Smooth muscle cell (in vitro differentiated cells): ENCODE data around the gene CBX3. TPM values are rescaled to one million over a fixed set of nuclear protein-coding genes. Genes with fewer than 3 reads are reported as not detected.

Experiments used
- DNase-seq: peaks from one replicate; lab custom pipeline; 2025; ENCODE audit not compliant: unreplicated experiment; lab: John Stamatoyannopoulos, UW
- H2AFZ ChIP-seq: fragments of 200-600 bp; sonication (generic); 2 replicates; pipeline ENCODE4 v1.6.0; 2016; ENCODE audit warnings: antibody characterized with exemption, low read depth, mild to moderate bottlenecking
- H3F3A ChIP-seq: fragments of 200-600 bp; sonication (generic); 2 replicates; pipeline ENCODE4 v1.6.0; 2017; ENCODE audit warnings: antibody characterized with exemption, low read depth
- H3K27ac ChIP-seq: fragments of 200-600 bp; sonication (generic); 2 replicates; pipeline ENCODE4 v1.5.1; 2016; ENCODE audit warnings: low read depth, mild to moderate bottlenecking
- H3K27me3 ChIP-seq: fragments of 200-600 bp; sonication (generic); 2 replicates; pipeline ENCODE4 v1.6.1; 2016; ENCODE audit warnings: low read depth, mild to moderate bottlenecking
- H3K36me3 ChIP-seq: fragments of 200-600 bp; sonication (generic); 2 replicates; pipeline ENCODE4 v1.5.1; 2016; ENCODE audit warnings: low read depth
- H3K4me1 ChIP-seq: fragments of 200-600 bp; sonication (generic); 2 replicates; pipeline ENCODE4 v1.5.1; 2016; ENCODE audit warnings: low read depth
- H3K4me2 ChIP-seq: fragments of 200-600 bp; sonication (generic); 2 replicates; pipeline ENCODE4 v1.6.0; 2016; ENCODE audit warnings: mild to moderate bottlenecking
- H3K4me3 ChIP-seq: fragments of 200-600 bp; sonication (generic); 2 replicates; pipeline ENCODE4 v1.5.1; 2016; ENCODE audit warnings: mild to moderate bottlenecking
- H3K79me2 ChIP-seq: fragments of 200-600 bp; sonication (generic); 2 replicates; pipeline ENCODE4 v1.6.0; 2016; ENCODE audit warnings: low read depth, mild to moderate bottlenecking
- H3K9ac ChIP-seq: fragments of 200-600 bp; sonication (generic); 2 replicates; pipeline ENCODE4 v1.6.0; 2016; ENCODE audit warnings: low read depth
- H3K9me3 ChIP-seq: fragments of 200-600 bp; sonication (generic); replicated peaks from 2 replicates; pipeline ENCODE4 v1.5.1; 2016; ENCODE audit warnings: low read depth
- H4K20me1 ChIP-seq: fragments of 200-600 bp; sonication (generic); 2 replicates; pipeline ENCODE4 v1.6.0; 2016; ENCODE audit warnings: low read depth
- CTCF ChIP-seq: fragments of 200-600 bp; sonication (generic); IDR thresholded peaks from 2 replicates; pipeline ENCODE4 v1.5.1; 2017; ENCODE audit warnings: borderline replicate concordance, mild to moderate bottlenecking, antibody characterized with exemption; ENCODE audit not compliant: insufficient read depth, poor library complexity, severe bottlenecking
- WGBS: methylation state at CpG from one replicate; pipeline ENCODE4 v1.1.7; 2016; ENCODE audit warnings: low lambda C conversion rate; 5-methylcytosine and 5-hydroxymethylcytosine counted together
- polyA plus RNA-seq: library from polyadenylated mRNA; unstranded; fragments of >200 nt; fragmentation: Nextera tagmentation; extraction: Ambion mirVana; gene quantifications from 2 replicates; pipeline ENCODE4 v1.2.1, GENCODE V29; 2016
- total RNA-seq: library from RNA; depleted of rRNA; stranded (reverse); fragments of >200 nt; gene quantifications from 2 replicates; pipeline ENCODE4 v1.2.3, GENCODE V29; 2014

The CBX3 gene
- total and polyA plus RNA-seq, 2 experiments from 2014 or later, result 119 to 156 TPM

GRCh38 chr7:26202019-26202990 lies 760 bp downstream of the CBX3 start:
- Histone ChIP-seq H3K4me3 (peak overlapping the region; percentile 97), H3K27me3 (no peaks in the 10 kb centered on the region), H4K20me1 (peaks cover 84% of the 10 kb centered on the region), H3K4me2 (peak overlapping the region; percentile 93), H3K9me3 (no peaks in the 10 kb centered on the region), H3K9ac (peak overlapping the region; percentile 93), H3K79me2 (peaks cover 88% of the 10 kb centered on the region), H2AFZ (peak overlapping the region; percentile 67), H3K27ac (peak overlapping the region; percentile 92), H3K36me3 (peaks cover 3% of the 10 kb centered on the region), H3K4me1 (peaks cover 40% of the 10 kb centered on the region), H3F3A (peaks cover 4% of the 10 kb centered on the region)
- 1% methylated on average over 47 of the region's 68 CpGs for WGBS
- no peak for TF ChIP-seq CTCF
- DNase-seq, result peak; percentile 62

DNA sequence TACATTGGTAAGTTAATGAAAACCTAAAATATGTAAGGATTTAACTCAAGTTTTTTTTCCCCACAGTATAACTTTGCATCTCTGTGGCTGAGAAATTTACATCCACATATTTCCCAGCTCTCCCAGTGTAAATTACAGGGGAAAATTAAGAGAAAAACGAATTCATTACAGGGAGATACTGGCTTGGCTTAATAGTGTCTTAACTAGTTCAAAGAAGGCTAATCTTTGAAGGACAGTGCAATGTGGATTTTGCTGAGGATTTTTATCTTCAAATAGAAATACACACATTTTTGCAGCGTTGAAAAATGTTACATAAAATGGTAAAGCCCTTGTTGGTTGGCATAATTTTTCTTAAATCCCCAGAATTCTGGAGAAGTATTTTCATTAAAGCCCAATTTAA lies 1.5 kb downstream of the CBX3 start:
- no peaks in the 10 kb centered on the region for H3K9me3 ChIP-seq
- peaks cover 3% of the 10 kb centered on the region for H3K36me3 ChIP-seq
- no peak for DNase-seq
- H3K27ac ChIP-seq, result peak overlapping the region; percentile 92
- no peaks in the 10 kb centered on the region for H3F3A ChIP-seq
- H3K79me2 ChIP-seq, result peaks cover 86% of the 10 kb centered on the region
- peak overlapping the region; percentile 97 for H3K4me3 ChIP-seq
- H3K4me2 ChIP-seq, result peak overlapping the region; percentile 93
- H3K4me1 ChIP-seq, result peaks cover 34% of the 10 kb centered on the region
- TF ChIP-seq CTCF, result no peak
- no peaks in the 10 kb centered on the region for H3K27me3 ChIP-seq
- H2AFZ ChIP-seq, result no peak overlapping the region
- peaks cover 84% of the 10 kb centered on the region for H4K20me1 ChIP-seq
- WGBS, result 3% methylated on average over 2 of the region's 2 CpGs
- H3K9ac ChIP-seq, result peak overlapping the region; percentile 93

DNA sequence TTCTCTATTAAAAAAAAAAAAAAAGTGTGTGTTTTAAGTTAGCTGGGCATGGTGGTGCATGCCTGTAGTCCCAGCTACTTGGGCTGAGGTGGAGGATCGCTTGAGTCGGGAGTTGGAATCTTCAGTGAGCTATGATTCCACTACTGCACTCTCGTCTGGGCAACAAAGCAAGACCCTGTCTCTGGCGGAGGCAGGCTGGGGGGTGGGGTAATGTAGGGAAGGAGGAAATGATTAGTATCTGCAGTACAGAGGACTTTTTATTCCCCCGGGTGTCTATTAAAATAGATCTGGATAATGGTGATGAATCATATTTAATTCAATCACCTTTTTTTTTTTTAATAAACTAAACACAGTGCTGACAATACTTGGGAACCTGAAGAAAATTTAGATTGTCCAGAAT lies 6.5 kb downstream of the CBX3 start:
- WGBS, result 91% methylated on average over 5 of the region's 5 CpGs
- H3K4me3 ChIP-seq, result no peak overlapping the region
- H3K4me2 ChIP-seq, result no peak overlapping the region
- peaks cover 64% of the 10 kb centered on the region for H3K79me2 ChIP-seq
- no peak overlapping the region for H3K9ac ChIP-seq
- H2AFZ ChIP-seq, result no peak overlapping the region
- H3K27ac ChIP-seq, result no peak overlapping the region
- H3K4me1 ChIP-seq, result peaks cover 32% of the 10 kb centered on the region
- H3K27me3 ChIP-seq, result no peaks in the 10 kb centered on the region
- DNase-seq, result no peak
- TF ChIP-seq CTCF, result no peak
- no peaks in the 10 kb centered on the region for H3K9me3 ChIP-seq
- H3K36me3 ChIP-seq, result peaks cover 33% of the 10 kb centered on the region
- H4K20me1 ChIP-seq, result peaks cover 91% of the 10 kb centered on the region
- peaks cover 16% of the 10 kb centered on the region for H3F3A ChIP-seq
